ENCODE data around the gene ZXDC.

GRCh38 chr3:126399351-126399735 is 76.3 kb downstream of the ZXDC start:
- TF ChIP-seq CTCF (IDR thresholded peaks at IDR 0.05; ENCODE audit: poor library complexity) = no peak
- no peak for TF ChIP-seq EZH2 (IDR thresholded peaks at IDR 0.05; ENCODE audit: borderline replicate concordance)
